Gastrocnemius medialis (tissue), 4 donors: Measurements from ENCODE around the gene GPC6.

Experiments used
- CTCF ChIP-seq, 5 experiments: fragments of 450-650 bp in 3 of 5; fragments of 200-600 bp in 2 of 5; sonication (generic) in 2 of 5; IDR thresholded peaks in 4 of 5; conservative IDR thresholded peaks in 1 of 5; 1 replicate in 4 of 5; 2 replicates in 1 of 5; pipeline ENCODE4 v1.5.1; 2016 to 2019; ENCODE audit warnings: antibody characterized with exemption in 5 of 5, mild to moderate bottlenecking in 3 of 5, moderate library complexity in 3 of 5
- POLR2A ChIP-seq, 2 donors: fragments of 450-650 bp; IDR thresholded peaks; one replicate each; pipeline ENCODE4 v1.6.1; 2017; ENCODE audit warnings: antibody characterized with exemption in 2 of 2, mild to moderate bottlenecking in 2 of 2, moderate library complexity in 2 of 2

- TF ChIP-seq CTCF (IDR thresholded peaks at IDR 0.05 in 4 of 5, conservative IDR thresholded peaks at IDR 0.05 in 1 of 5) (no peak), POLR2A (IDR thresholded peaks at IDR 0.05) (no peak)
Measured at GRCh38 chr13:93372856-93373255, 146.2 kb downstream of the GPC6 start.
